HepG2 (cell line): Measurements from ENCODE around the gene NEU1. TPM values are rescaled to one million over a fixed set of nuclear protein-coding genes. Genes with fewer than 3 reads are reported as not detected.

Source experiments
- ELF3 ChIP-seq: IDR thresholded peaks from 2 replicates; pipeline ENCODE4 v1.6.1; 2016; ENCODE audit warnings: missing genetic modification reagents, missing compliant biosample characterization
- ERF ChIP-seq: IDR thresholded peaks from 2 replicates; pipeline ENCODE4 v1.6.1; 2018; ENCODE audit warnings: missing biosample characterization, missing genetic modification reagents
- HNRNPUL1 ChIP-seq: fragments of 200-400 bp; formaldehyde crosslinking; IDR thresholded peaks from 2 replicates; pipeline ENCODE4 v1.6.1; 2017; ENCODE audit warnings: low read depth, mild to moderate bottlenecking, low read length, moderate library complexity
- MTA3 ChIP-seq: sonication (generic); formaldehyde crosslinking; IDR thresholded peaks from 2 replicates; pipeline ENCODE4 v1.4.0; 2020; ENCODE audit warnings: missing genetic modification reagents
- NBN ChIP-seq: fragments of 450-650 bp; conservative IDR thresholded peaks from 2 replicates; pipeline ENCODE4 v1.6.1; 2017
- NFKBIZ ChIP-seq: IDR thresholded peaks from 2 replicates; pipeline ENCODE4 v1.6.1; 2018; ENCODE audit warnings: missing genetic modification reagents, missing compliant biosample characterization
- PHB2 ChIP-seq: fragments of 450-650 bp; IDR thresholded peaks from 2 replicates; pipeline ENCODE4 v1.6.1; 2018; ENCODE audit not compliant: partially characterized antibody
- POGZ ChIP-seq: sonication (generic); formaldehyde crosslinking; IDR thresholded peaks from 2 replicates; pipeline ENCODE4 v1.4.0; 2020; ENCODE audit warnings: mild to moderate bottlenecking, missing genetic modification reagents
- SNAPC2 ChIP-seq: sonication (generic); formaldehyde crosslinking; IDR thresholded peaks from 2 replicates; pipeline ENCODE4 v1.8.1; 2022; ENCODE audit warnings: mild to moderate bottlenecking, missing genetic modification reagents
- SRSF9 ChIP-seq: fragments of 200-400 bp; formaldehyde crosslinking; IDR thresholded peaks from 2 replicates; pipeline ENCODE4 v1.6.1; 2018; ENCODE audit warnings: borderline replicate concordance, mild to moderate bottlenecking, low read depth, low read length; ENCODE audit not compliant: insufficient read depth, poor library complexity, severe bottlenecking
- TBL1XR1 ChIP-seq: fragments of 150-350 bp; IDR thresholded peaks from 2 replicates; pipeline ENCODE4 v1.6.1; 2014; ENCODE audit warnings: borderline replicate concordance, low read length; ENCODE audit not compliant: partially characterized antibody
- TMF1 ChIP-seq: sonication (generic); formaldehyde crosslinking; IDR thresholded peaks from 2 replicates; pipeline ENCODE4 v1.8.1; 2022; ENCODE audit warnings: low read depth, missing genetic modification reagents
- ZNF225 ChIP-seq: sonication (generic); formaldehyde crosslinking; IDR thresholded peaks from 2 replicates; pipeline ENCODE4 v1.4.0; 2020; ENCODE audit warnings: mild to moderate bottlenecking, missing genetic modification reagents
- ZNF468 ChIP-seq: sonication (generic); formaldehyde crosslinking; IDR thresholded peaks from 2 replicates; pipeline ENCODE4 v1.8.0; 2022; ENCODE audit warnings: mild to moderate bottlenecking, moderate library complexity, missing genetic modification reagents
- ZNF501 ChIP-seq: sonication (generic); formaldehyde crosslinking; IDR thresholded peaks from 2 replicates; pipeline ENCODE4 v1.5.1; 2020; ENCODE audit warnings: mild to moderate bottlenecking, moderate library complexity, missing genetic modification reagents
- ZNF674 ChIP-seq: sonication (generic); formaldehyde crosslinking; IDR thresholded peaks from 2 replicates; pipeline ENCODE4 v1.5.0; 2020; ENCODE audit warnings: low read depth, mild to moderate bottlenecking, missing genetic modification reagents
- ZNF878 ChIP-seq: sonication (generic); formaldehyde crosslinking; IDR thresholded peaks from 2 replicates; pipeline ENCODE4 v1.8.1; 2023; ENCODE audit warnings: mild to moderate bottlenecking, missing genetic modification reagents, moderate library complexity
- ZSCAN20 ChIP-seq: sonication (generic); formaldehyde crosslinking; IDR thresholded peaks from 2 replicates; pipeline ENCODE4 v1.4.0; 2020; ENCODE audit warnings: missing genetic modification reagents, mild to moderate bottlenecking, borderline replicate concordance
- ZSCAN30 ChIP-seq: sonication (generic); formaldehyde crosslinking; IDR thresholded peaks from 2 replicates; pipeline ENCODE4 v1.5.0; 2020; ENCODE audit warnings: mild to moderate bottlenecking, missing genetic modification reagents
- polyA plus RNA-seq, 8 experiments: library from polyadenylated mRNA; depleted of rRNA in 3 of 8; stranded (reverse) in 7 of 8; unstranded in 1 of 8; fragments of >200 nt; fragmentation: Illumina TruSeq in 4 of 8; extraction: Trizol in 4 of 8; gene quantifications; 2 replicates each; pipeline versions ENCODE4 v1.2.1 to v1.2.3, GENCODE V29; 2011 to 2016; ENCODE audit warnings: low read depth in 4 of 8, missing spikeins in 1 of 8, mixed read lengths in 1 of 8; ENCODE audit not compliant: insufficient read depth in 1 of 8
- total RNA-seq, 5 experiments: library from RNA; depleted of rRNA; stranded (reverse); fragments of >200 nt; fragmentation: Illumina TruSeq; extraction: Trizol; gene quantifications; 2 replicates each; pipeline ENCODE4 v1.2.3, GENCODE V29; 2016; ENCODE audit warnings: low read depth in 1 of 5
- TF ChIP-seq, protein P1 (sequence below): sonication (generic); formaldehyde crosslinking; IDR thresholded peaks from 2 replicates; pipeline ENCODE4 v1.5.0; 2020; ENCODE audit warnings: mild to moderate bottlenecking, missing genetic modification reagents, borderline replicate concordance
- TF ChIP-seq, protein P2 (sequence below): sonication (generic); formaldehyde crosslinking; IDR thresholded peaks from 2 replicates; pipeline ENCODE4 v1.9.0; 2021; ENCODE audit warnings: missing genetic modification reagents, mild to moderate bottlenecking, borderline replicate concordance
- TF ChIP-seq, protein P3 (sequence below): sonication (generic); formaldehyde crosslinking; IDR thresholded peaks from 2 replicates; pipeline ENCODE4 v1.4.0; 2020; ENCODE audit warnings: missing genetic modification reagents

NEU1 gene
- total and polyA plus RNA-seq, 2 of the 13 experiments (the other 11 are each of a cell fraction or from before 2014, with no cell fraction given): 215 to 297 TPM

DNA sequence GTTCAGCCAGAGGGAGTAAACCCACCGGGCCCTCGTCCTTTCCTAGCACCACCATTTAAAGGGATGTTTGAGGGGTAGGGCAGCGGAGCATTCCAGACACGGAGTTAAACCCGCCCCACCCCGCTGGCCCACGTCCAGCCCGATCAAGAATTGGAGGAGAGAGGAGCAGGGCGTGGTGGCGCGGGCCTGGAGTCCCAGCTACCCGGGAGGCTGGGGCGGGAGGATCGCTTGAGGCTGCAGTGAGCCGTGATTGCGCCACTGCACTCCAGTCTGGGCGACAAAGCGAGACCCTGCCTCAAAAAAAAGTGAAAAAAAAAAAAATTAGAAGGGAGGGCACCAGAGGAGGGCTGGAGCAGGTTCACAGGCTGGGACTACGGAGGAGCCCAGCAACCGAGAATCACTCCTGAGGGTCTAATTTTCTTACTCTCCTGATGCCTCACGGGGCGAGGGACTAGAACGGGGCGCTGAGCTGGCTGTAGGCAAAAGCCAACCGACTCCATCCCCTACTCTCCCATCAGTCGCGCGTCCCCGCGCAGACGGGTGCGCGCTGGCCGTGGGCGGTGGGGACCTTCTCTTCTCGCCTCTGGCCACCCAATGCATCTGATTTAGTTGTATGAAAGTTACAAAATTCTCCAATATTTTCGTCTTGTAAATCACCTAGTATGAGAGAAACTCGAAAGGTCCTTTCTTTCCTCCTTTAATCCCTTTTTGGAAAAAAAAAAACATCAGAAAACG lies 41.2 kb downstream of the NEU1 start (continued):
- no peak for TF ChIP-seq POGZ
- peak; percentile 25; the same call in 1 of the 2 replicates for TF ChIP-seq ZSCAN20
- TF ChIP-seq, protein P1, sequence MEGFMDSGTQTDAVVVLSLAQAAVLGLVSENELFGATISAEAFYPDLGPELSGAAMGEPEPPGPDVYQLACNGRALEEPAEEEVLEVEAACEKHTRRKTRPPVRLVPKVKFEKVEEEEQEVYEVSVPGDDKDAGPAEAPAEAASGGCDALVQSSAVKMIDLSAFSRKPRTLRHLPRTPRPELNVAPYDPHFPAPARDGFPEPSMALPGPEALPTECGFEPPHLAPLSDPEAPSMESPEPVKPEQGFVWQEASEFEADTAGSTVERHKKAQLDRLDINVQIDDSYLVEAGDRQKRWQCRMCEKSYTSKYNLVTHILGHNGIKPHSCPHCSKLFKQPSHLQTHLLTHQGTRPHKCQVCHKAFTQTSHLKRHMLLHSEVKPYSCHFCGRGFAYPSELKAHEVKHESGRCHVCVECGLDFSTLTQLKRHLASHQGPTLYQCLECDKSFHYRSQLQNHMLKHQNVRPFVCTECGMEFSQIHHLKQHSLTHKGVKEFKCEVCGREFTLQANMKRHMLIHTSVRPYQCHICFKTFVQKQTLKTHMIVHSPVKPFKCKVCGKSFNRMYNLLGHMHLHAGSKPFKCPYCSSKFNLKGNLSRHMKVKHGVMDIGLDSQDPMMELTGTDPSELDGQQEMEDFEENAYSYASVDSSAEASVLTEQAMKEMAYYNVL (CRISPR knock-in tag): no peak
- no peak for TF ChIP-seq SRSF9
- TF ChIP-seq, protein P2, sequence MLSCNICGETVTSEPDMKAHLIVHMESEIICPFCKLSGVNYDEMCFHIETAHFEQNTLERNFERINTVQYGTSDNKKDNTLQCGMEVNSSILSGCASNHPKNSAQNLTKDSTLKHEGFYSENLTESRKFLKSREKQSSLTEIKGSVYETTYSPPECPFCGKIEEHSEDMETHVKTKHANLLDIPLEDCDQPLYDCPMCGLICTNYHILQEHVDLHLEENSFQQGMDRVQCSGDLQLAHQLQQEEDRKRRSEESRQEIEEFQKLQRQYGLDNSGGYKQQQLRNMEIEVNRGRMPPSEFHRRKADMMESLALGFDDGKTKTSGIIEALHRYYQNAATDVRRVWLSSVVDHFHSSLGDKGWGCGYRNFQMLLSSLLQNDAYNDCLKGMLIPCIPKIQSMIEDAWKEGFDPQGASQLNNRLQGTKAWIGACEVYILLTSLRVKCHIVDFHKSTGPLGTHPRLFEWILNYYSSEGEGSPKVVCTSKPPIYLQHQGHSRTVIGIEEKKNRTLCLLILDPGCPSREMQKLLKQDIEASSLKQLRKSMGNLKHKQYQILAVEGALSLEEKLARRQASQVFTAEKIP (CRISPR knock-in tag): no peak
- 0 out of 2 replicates have a peak, but pooled peaks have one; percentile 6 for TF ChIP-seq NFKBIZ (CRISPR knock-in tag)
- TF ChIP-seq ZNF501: peak; percentile 52
- TF ChIP-seq ERF: peak; percentile 20
- TF ChIP-seq ZNF468 (CRISPR knock-in tag): no peak
- no peak for TF ChIP-seq MTA3 (CRISPR knock-in tag)
- TF ChIP-seq ZNF878: no peak
- TF ChIP-seq NBN: no peak
- TF ChIP-seq PHB2: no peak
- TF ChIP-seq TMF1 (CRISPR knock-in tag): no peak
- TF ChIP-seq TBL1XR1: peak; percentile 37
- no peak; the same call in 1 of the 2 replicates for TF ChIP-seq ELF3 (CRISPR knock-in tag)
- TF ChIP-seq ZNF674 (CRISPR knock-in tag): no peak
- TF ChIP-seq HNRNPUL1: no peak
- no peak for TF ChIP-seq SNAPC2 (CRISPR knock-in tag)
- no peak for TF ChIP-seq ZNF225 (CRISPR knock-in tag)
- TF ChIP-seq, protein P3, sequence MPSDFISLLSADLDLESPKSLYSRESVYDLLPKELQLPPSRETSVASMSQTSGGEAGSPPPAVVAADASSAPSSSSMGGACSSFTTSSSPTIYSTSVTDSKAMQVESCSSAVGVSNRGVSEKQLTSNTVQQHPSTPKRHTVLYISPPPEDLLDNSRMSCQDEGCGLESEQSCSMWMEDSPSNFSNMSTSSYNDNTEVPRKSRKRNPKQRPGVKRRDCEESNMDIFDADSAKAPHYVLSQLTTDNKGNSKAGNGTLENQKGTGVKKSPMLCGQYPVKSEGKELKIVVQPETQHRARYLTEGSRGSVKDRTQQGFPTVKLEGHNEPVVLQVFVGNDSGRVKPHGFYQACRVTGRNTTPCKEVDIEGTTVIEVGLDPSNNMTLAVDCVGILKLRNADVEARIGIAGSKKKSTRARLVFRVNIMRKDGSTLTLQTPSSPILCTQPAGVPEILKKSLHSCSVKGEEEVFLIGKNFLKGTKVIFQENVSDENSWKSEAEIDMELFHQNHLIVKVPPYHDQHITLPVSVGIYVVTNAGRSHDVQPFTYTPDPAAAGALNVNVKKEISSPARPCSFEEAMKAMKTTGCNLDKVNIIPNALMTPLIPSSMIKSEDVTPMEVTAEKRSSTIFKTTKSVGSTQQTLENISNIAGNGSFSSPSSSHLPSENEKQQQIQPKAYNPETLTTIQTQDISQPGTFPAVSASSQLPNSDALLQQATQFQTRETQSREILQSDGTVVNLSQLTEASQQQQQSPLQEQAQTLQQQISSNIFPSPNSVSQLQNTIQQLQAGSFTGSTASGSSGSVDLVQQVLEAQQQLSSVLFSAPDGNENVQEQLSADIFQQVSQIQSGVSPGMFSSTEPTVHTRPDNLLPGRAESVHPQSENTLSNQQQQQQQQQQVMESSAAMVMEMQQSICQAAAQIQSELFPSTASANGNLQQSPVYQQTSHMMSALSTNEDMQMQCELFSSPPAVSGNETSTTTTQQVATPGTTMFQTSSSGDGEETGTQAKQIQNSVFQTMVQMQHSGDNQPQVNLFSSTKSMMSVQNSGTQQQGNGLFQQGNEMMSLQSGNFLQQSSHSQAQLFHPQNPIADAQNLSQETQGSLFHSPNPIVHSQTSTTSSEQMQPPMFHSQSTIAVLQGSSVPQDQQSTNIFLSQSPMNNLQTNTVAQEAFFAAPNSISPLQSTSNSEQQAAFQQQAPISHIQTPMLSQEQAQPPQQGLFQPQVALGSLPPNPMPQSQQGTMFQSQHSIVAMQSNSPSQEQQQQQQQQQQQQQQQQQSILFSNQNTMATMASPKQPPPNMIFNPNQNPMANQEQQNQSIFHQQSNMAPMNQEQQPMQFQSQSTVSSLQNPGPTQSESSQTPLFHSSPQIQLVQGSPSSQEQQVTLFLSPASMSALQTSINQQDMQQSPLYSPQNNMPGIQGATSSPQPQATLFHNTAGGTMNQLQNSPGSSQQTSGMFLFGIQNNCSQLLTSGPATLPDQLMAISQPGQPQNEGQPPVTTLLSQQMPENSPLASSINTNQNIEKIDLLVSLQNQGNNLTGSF: no peak
- no peak for TF ChIP-seq ZSCAN30 (CRISPR knock-in tag)
